HG02763 (cell line): Measurements from ENCODE around the gene OXER1.
A peak's percentile ranks its signal among the peaks of the same experiment; 100 is the strongest.

Experiments
- ATAC-seq: cut with Tn5 transposase; IDR thresholded peaks from one replicate; pipeline ENCODE4 v1.9.1; 2021; ENCODE audit warnings: mild to moderate bottlenecking, moderate library complexity; ENCODE audit not compliant: unreplicated experiment

OXER1 gene

GRCh38 chr2:42764096-42764495 is at the start of gene OXER1:
Gene OXER1, minus strand, starts transcription at chr2:42764135. Its CDS starts 73 bp downstream, at chr2:42764062.
- ATAC-seq: no peak

- no peak for ATAC-seq
Measured at GRCh38 chr2:42812899-42813479, 49.1 kb upstream of the OXER1 start.

GRCh38 chr2:42810971-42811811 is 47.3 kb upstream of the OXER1 start:
- ATAC-seq: peak; percentile 4

GRCh38 chr2:42810121-42810970 is 46.4 kb upstream of the OXER1 start:
- ATAC-seq: peak; percentile 73

GRCh38 chr2:42809819-42810120 is 45.8 kb upstream of the OXER1 start:
- ATAC-seq: peak; percentile 56

GRCh38 chr2:42809131-42809818 is 45.3 kb upstream of the OXER1 start:
- ATAC-seq: no peak

GRCh38 chr2:42808301-42808700 is 44.4 kb upstream of the OXER1 start:
- no peak for ATAC-seq

- no peak for ATAC-seq
Measured at GRCh38 chr2:42806786-42807185, 42.9 kb upstream of the OXER1 start.

GRCh38 chr2:42804891-42805290 is 41.0 kb upstream of the OXER1 start:
- ATAC-seq: no peak

GRCh38 chr2:42804338-42804737 is 40.4 kb upstream of the OXER1 start:
- ATAC-seq: no peak

- ATAC-seq: no peak
Measured at GRCh38 chr2:42802150-42802549, 38.2 kb upstream of the OXER1 start.

- no peak for ATAC-seq
Measured at GRCh38 chr2:42801381-42801780, 37.4 kb upstream of the OXER1 start.

GRCh38 chr2:42800981-42801380 is 37.0 kb upstream of the OXER1 start:
- ATAC-seq: no peak

GRCh38 chr2:42800461-42800962 is 36.6 kb upstream of the OXER1 start:
- ATAC-seq: no peak

GRCh38 chr2:42799881-42800280 is 35.9 kb upstream of the OXER1 start:
- no peak for ATAC-seq

- no peak for ATAC-seq
Measured at GRCh38 chr2:42797281-42797680, 33.3 kb upstream of the OXER1 start.

- no peak for ATAC-seq
Measured at GRCh38 chr2:42796427-42797248, 32.7 kb upstream of the OXER1 start.

- peak; percentile 37 for ATAC-seq
Measured at GRCh38 chr2:42795841-42796301, 31.9 kb upstream of the OXER1 start.

GRCh38 chr2:42795275-42795674 is 31.3 kb upstream of the OXER1 start:
- no peak for ATAC-seq
